Thoracic aorta (tissue), 2 donors: ENCODE results near the gene PIGN. TPM values are rescaled to one million over a fixed set of nuclear protein-coding genes. Genes with fewer than 3 reads are reported as not detected.

Experiments used
- ATAC-seq: fragments of 150-250 bp; one replicate; pipeline ENCODE4 v1.8.0; 2017; ENCODE audit warnings: low read depth; ENCODE audit not compliant: insufficient number of reproducible peaks, low FRiP score
- DNase-seq: peaks from one replicate; pipeline ENCODE4 v3.0.0-alpha.2; 2020; ENCODE audit warnings: low spot score
- H3K27ac ChIP-seq, 2 donors: fragments of 200-600 bp; sonication (generic); 1 replicate in 1 of 2; 2 replicates in 1 of 2; pipeline ENCODE4 v1.5.1; 2016; ENCODE audit warnings: mild to moderate bottlenecking in 2 of 2, moderate library complexity in 2 of 2
- H3K27me3 ChIP-seq: fragments of 200-600 bp; sonication (generic); replicated peaks from 2 replicates; pipeline ENCODE4 v1.6.0; 2016; ENCODE audit warnings: mild to moderate bottlenecking; ENCODE audit not compliant: insufficient read depth
- H3K36me3 ChIP-seq: fragments of 200-600 bp; sonication (generic); one replicate; pipeline ENCODE4 v1.5.1; 2016
- H3K4me1 ChIP-seq, 2 donors: fragments of 200-600 bp; sonication (generic); 1 replicate in 1 of 2; 2 replicates in 1 of 2; pipeline versions ENCODE4 v1.5.1 to v1.6.0; 2016; ENCODE audit warnings: low read depth in 2 of 2, mild to moderate bottlenecking in 1 of 2; ENCODE audit not compliant: control insufficient read depth in 1 of 2
- H3K4me3 ChIP-seq: fragments of 200-600 bp; sonication (generic); 2 replicates; pipeline ENCODE4 v1.5.1; 2016; ENCODE audit warnings: mild to moderate bottlenecking
- H3K9me3 ChIP-seq: fragments of 200-600 bp; sonication (generic); 2 replicates; pipeline ENCODE4 v1.5.1; 2016
- CTCF ChIP-seq: fragments of 200-600 bp; sonication (generic); IDR thresholded peaks from one replicate; pipeline ENCODE4 v1.5.1; 2019; ENCODE audit warnings: antibody characterized with exemption
- total RNA-seq, 2 donors: library from RNA; depleted of rRNA; stranded (reverse); fragments of >200 nt; gene quantifications; one replicate each; pipeline versions ENCODE4 v1.1.0 to v1.2.3, GENCODE V29; 2016

The PIGN gene
- total RNA-seq, 2 donors from 2014 or later = 24.2 to 31.8 TPM

DNA sequence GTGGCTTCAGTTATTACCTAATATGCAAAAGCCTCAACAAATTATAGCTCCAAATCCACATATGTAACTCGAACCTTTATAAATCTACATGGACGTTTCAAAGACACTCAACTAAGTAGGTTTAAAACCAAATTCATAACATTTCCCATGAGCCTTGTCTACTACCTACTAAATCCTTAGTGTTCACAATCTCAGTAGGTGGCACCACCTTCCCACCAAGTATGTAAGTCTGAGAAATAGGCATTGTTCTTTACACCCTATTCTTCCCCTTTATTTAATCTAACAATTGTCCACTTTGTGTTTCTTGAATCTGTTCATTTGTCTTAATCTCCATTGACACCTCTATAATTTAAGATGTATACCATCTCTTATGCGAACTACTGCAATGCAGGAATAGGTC, 4.6 kb downstream of the PIGN start:
- Histone ChIP-seq H3K4me1 (peaks cover 0 to 20% of the 10 kb centered on the region in 2 donors), H3K4me3 (no peak overlapping the region), H3K27ac (no peak overlapping the region), H3K9me3 (no peaks in the 10 kb centered on the region), H3K27me3 (no peaks in the 10 kb centered on the region), H3K36me3 (no peaks in the 10 kb centered on the region)
- DNase-seq = no peak
- TF ChIP-seq CTCF = no peak
- no peak for ATAC-seq

DNA sequence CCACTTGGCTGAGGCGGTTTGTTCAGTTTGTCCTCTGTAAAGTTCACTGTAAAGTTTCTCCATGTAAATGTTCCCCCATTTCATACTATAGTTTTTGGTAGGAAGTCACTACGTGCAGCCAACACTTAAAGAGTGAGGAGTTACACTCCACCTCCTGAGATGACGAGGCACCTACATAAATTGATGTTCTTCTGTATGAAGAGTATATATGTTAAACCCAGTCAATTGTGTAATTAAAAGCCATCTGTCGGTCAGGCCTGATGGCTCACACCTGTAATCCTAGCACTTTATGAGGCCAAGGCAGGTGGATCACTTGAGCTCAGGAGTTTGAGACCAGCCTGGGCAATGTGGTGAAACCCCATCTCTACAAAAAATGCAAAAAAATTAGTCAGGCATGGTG, 7.6 kb downstream of the PIGN start:
- no peak overlapping the region for H3K27ac ChIP-seq
- no peak overlapping the region for H3K4me3 ChIP-seq
- H3K27me3 ChIP-seq = no peaks in the 10 kb centered on the region
- H3K9me3 ChIP-seq = no peaks in the 10 kb centered on the region
- H3K36me3 ChIP-seq = no peaks in the 10 kb centered on the region
- no peak for DNase-seq
- TF ChIP-seq CTCF = no peak
- ATAC-seq = no peak
- H3K4me1 ChIP-seq = no peaks in the 10 kb centered on the region

DNA sequence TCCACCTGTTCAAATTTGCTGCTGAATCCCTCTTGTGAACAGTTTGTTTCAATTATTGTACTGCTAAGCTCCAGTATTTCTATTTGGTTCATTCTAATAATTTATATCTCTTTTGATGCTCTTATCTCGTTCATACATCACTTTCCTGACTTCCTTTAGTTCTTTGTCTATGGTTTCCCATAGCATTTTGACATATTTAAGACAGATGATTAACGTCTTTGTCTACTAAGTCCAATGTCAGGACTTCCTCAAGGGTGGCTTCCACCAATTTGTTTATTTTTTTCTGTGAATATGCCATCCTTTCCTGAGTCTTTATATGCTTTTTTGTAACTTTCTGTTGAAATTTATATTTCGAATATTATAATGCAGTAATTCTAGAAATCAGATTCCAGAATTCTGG, 9.6 kb downstream of the PIGN start:
- Histone ChIP-seq H3K9me3 (no peaks in the 10 kb centered on the region), H3K36me3 (no peaks in the 10 kb centered on the region), H3K27me3 (no peaks in the 10 kb centered on the region), H3K27ac (no peak overlapping the region), H3K4me1 (no peaks in the 10 kb centered on the region), H3K4me3 (no peak overlapping the region)
- no peak for TF ChIP-seq CTCF
- ATAC-seq (no peak), DNase-seq (no peak)

DNA sequence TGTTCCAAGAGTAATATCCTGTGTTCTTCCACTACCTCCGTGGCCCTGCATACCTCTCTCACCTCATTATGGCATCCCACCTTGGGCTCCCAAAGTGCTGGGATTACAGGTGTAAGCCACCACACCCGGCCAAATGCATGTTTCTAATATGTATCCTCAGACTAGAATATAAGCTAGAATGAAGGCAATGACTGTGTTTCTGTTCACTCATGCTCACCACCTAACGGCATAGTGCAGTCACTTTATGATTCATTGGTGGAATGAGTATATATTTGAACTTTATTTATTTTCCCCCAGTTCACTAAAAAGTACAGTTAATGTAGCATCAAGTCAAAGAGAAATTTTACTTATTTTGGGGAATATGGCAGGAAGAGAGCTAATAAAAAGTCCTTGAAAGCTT, 11.3 kb downstream of the PIGN start:
- no peak overlapping the region for H3K4me3 ChIP-seq
- ATAC-seq (no peak), DNase-seq (no peak)
- no peaks in the 10 kb centered on the region for H3K9me3 ChIP-seq
- no peaks in the 10 kb centered on the region for H3K27me3 ChIP-seq
- H3K27ac ChIP-seq = no peak overlapping the region
- H3K36me3 ChIP-seq = no peaks in the 10 kb centered on the region
- no peaks in the 10 kb centered on the region for H3K4me1 ChIP-seq
- TF ChIP-seq CTCF = no peak

- H3K9me3 ChIP-seq = no peaks in the 10 kb centered on the region
- no peak overlapping the region for H3K4me3 ChIP-seq
- no peaks in the 10 kb centered on the region for H3K27me3 ChIP-seq
- H3K4me1 ChIP-seq = no peaks in the 10 kb centered on the region
- H3K36me3 ChIP-seq = no peaks in the 10 kb centered on the region
- DNase-seq (no peak), ATAC-seq (no peak)
- TF ChIP-seq CTCF = no peak
- H3K27ac ChIP-seq = no peak overlapping the region
These were observed 14.6 kb downstream of the PIGN start for GRCh38 chr18:62172298-62172697.
